GM18868 (cell line): ENCODE measurements around the gene MS4A8.
A peak's percentile ranks its signal among the peaks of the same experiment; 100 is the strongest.

ENCODE experiments used
- ATAC-seq: cut with Tn5 transposase; IDR thresholded peaks from one replicate; pipeline ENCODE4 v1.9.1; 2021; ENCODE audit warnings: mild to moderate bottlenecking, moderate library complexity; ENCODE audit not compliant: unreplicated experiment

Gene MS4A8

DNA sequence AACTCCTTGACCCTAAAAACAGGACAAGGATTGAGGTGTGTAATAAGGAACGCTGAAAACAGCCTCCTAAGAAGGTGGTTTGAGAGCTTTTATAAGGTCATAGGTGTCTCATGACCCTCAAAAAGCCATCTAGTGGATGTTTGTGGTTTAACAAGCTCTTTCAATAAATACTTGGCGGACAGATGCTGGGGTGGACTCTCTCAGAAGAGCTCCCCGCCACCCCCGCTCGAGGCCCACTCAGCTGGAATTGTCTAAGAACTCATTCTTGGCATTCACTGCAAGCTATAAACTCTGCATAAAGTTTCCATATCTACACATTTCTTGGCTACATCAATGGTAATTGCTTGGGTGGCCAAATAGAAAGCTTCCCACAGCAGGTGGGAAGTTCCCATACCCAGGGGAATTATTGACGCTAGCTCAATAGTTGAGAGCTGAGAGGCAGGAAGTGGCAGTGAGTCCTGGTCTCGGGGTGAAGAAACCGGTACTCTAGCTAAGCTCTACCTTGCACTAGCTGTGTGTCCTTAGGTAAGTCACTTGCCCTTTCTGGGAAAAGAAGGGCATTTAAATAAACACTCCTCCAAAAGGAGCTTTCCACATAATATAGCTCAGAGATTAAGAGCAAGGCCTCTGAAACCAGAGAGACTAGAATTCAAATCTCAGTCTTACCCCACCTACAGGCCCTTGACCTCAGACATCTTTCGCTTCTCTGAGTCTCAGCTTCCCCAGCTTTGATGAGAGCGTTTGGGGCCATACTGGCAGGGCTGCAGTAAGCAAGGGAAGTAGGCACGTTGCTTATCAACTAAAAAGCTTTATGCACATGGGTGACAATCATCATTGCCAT lies 63.7 kb downstream of the MS4A8 start:
- peak; percentile 71 for ATAC-seq

DNA sequence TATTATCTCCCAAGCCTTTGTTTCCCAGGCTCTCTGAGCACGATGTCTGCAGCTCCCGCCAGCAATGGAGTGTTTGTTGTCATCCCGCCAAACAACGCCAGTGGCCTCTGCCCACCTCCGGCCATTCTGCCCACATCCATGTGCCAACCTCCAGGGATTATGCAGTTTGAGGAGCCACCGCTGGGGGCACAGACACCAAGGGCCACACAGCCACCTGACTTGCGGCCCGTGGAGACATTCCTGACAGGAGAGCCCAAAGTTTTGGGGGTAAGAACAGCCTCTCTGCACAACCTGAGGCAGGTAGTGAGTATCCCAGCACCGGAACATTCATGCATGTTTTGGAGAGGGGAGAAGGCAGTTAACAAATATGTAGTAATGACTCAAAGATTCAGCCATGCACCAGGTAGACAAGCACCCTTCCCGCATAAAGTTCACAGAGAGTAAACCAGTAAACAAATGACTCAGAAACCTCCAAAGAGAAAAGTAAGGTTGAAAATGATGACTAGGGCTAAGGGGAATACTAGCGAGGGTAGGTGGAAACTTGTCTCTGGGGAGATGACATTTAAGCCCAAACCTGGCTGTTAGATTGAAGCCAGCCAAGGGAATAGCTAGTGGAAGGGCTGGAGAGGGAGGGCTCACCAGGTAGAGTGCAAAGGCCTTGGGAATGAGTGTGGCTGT lies 64.4 kb downstream of the MS4A8 start:
- ATAC-seq: peak; percentile 33

- ATAC-seq: no peak
These were observed 65.5 kb downstream of the MS4A8 start for GRCh38 chr11:60764879-60765278.

DNA sequence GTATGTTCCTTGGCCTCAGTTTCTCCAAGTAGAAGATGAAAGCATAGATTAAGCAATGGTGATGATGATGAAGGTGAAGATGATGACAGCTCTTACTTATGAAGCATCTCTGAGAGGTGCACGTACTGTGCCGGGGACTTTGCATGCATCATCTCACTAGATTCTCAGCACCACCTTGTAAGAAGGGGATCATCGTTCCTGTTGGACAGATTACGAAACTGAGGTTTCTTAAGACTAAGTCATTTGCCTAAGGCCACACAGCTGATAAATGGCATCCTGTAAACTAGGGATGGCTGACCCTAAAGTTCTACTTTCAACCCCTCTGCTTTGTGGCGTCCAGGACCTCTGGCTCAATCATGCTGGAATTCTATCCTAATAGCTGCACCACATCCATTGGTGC lies 65.9 kb downstream of the MS4A8 start:
- ATAC-seq: no peak
